ENCODE results near the gene IDI2.

- TF ChIP-seq CTCF (IDR thresholded peaks at IDR 0.05; ENCODE audit: low read depth, low read length, poor library complexity, severe bottlenecking) (no peak), EZH2phosphoT487 (IDR thresholded peaks at IDR 0.05; ENCODE audit: borderline replicate concordance, low read length) (no peak)
These were observed 22.7 kb upstream of the IDI2 start for GRCh38 chr10:1048349-1048731.
